CD14-positive monocyte (primary cell): Measurements from ENCODE around the gene PRDX6. TPM values are rescaled to one million over a fixed set of nuclear protein-coding genes. Genes with fewer than 3 reads are reported as not detected.

Experiments
- DNase-seq, 3 donors: peaks; one replicate each; pipeline ENCODE4 v3.0.0-alpha.2; 2011 to 2022
- H2AFZ ChIP-seq: 2 replicates; pipeline ENCODE4 v1.6.0; 2012; ENCODE audit warnings: mild to moderate bottlenecking, low read depth, low read length, inconsistent platforms; ENCODE audit not compliant: insufficient read depth, poor library complexity, severe bottlenecking
- H3K27ac ChIP-seq, 2 donors: 1 replicate in 1 of 2; 2 replicates in 1 of 2; pipeline ENCODE4 v1.5.1; 2012 to 2013; ENCODE audit warnings: low read length in 2 of 2, control low read depth in 1 of 2, inconsistent platforms in 1 of 2, low read depth in 1 of 2, mild to moderate bottlenecking in 1 of 2
- H3K27me3 ChIP-seq, 2 donors: one replicate each; pipeline versions ENCODE4 v1.6.0 to v1.6.1; 2011 to 2013; ENCODE audit warnings: low read length in 2 of 2; ENCODE audit not compliant: control insufficient read depth in 2 of 2, insufficient read depth in 2 of 2
- H3K36me3 ChIP-seq, 2 donors: replicated peaks in 1 of 2; 1 replicate in 1 of 2; 2 replicates in 1 of 2; pipeline versions ENCODE4 v1.5.1 to v1.6.1; 2012 to 2013; ENCODE audit warnings: low read length in 2 of 2, control low read depth in 1 of 2, inconsistent platforms in 1 of 2, mild to moderate bottlenecking in 1 of 2; ENCODE audit not compliant: insufficient read depth in 2 of 2, control insufficient read depth in 1 of 2
- H3K4me1 ChIP-seq, 2 donors: 1 replicate in 1 of 2; 2 replicates in 1 of 2; pipeline versions ENCODE4 v1.5.1 to v1.6.1; 2012 to 2013; ENCODE audit warnings: low read length in 2 of 2, control low read depth in 1 of 2, inconsistent platforms in 1 of 2, mild to moderate bottlenecking in 1 of 2, moderate library complexity in 1 of 2; ENCODE audit not compliant: insufficient read depth in 2 of 2, control insufficient read depth in 1 of 2
- H3K4me2 ChIP-seq: replicated peaks from 2 replicates; pipeline ENCODE3; 2012; ENCODE audit warnings: low read length, moderate library complexity, mild to moderate bottlenecking; ENCODE audit not compliant: poor library complexity, severe bottlenecking; ENCODE audit errors: extremely low read depth
- H3K4me3 ChIP-seq, 3 experiments: fragments of 200-600 bp in 1 of 3; sonication (generic) in 1 of 3; replicated peaks in 1 of 3; 1 replicate in 2 of 3; 2 replicates in 1 of 3; pipeline ENCODE4 v1.5.1; 2011 to 2013; ENCODE audit warnings: low read length in 3 of 3, mild to moderate bottlenecking in 3 of 3, control low read depth in 2 of 3, low read depth in 2 of 3, inconsistent platforms in 1 of 3, moderate library complexity in 1 of 3
- H3K79me2 ChIP-seq: 2 replicates; pipeline ENCODE4 v1.6.0; 2012; ENCODE audit warnings: mild to moderate bottlenecking, control low read depth, inconsistent platforms, low read length, moderate library complexity; ENCODE audit not compliant: insufficient read depth
- H3K9ac ChIP-seq: 2 replicates; pipeline ENCODE4 v1.6.0; 2017; ENCODE audit warnings: low read length, mild to moderate bottlenecking; ENCODE audit not compliant: insufficient read depth, poor library complexity, severe bottlenecking
- H3K9me3 ChIP-seq, 2 donors: replicated peaks in 1 of 2; 1 replicate in 1 of 2; 2 replicates in 1 of 2; pipeline versions ENCODE4 v1.5.1 to v1.6.1; 2012 to 2013; ENCODE audit warnings: low read length in 2 of 2, control low read depth in 1 of 2; ENCODE audit not compliant: control insufficient read depth in 1 of 2, insufficient read depth in 1 of 2
- H4K20me1 ChIP-seq: 2 replicates; pipeline ENCODE4 v1.6.0; 2012; ENCODE audit warnings: mild to moderate bottlenecking, low read length, control low read depth, moderate library complexity; ENCODE audit not compliant: insufficient read depth
- H3K27ac Mint-ChIP-seq, 7 donors: one replicate each; pipeline ENCODE4 v1.8.0; 2020; ENCODE audit warnings: mild to moderate bottlenecking in 7 of 7, mixed read lengths in 7 of 7, moderate library complexity in 6 of 7, inconsistent platforms in 2 of 7
- H3K27me3 Mint-ChIP-seq, 3 donors: one replicate each; pipeline ENCODE4 v1.8.0; 2021 to 2022; ENCODE audit warnings: low read depth in 3 of 3, mild to moderate bottlenecking in 3 of 3, mixed read lengths in 3 of 3, moderate library complexity in 3 of 3, inconsistent platforms in 1 of 3
- H3K36me3 Mint-ChIP-seq, 2 donors: one replicate each; pipeline ENCODE4 v1.8.0; 2020; ENCODE audit warnings: mixed read lengths in 2 of 2, inconsistent platforms in 1 of 2, mild to moderate bottlenecking in 1 of 2
- H3K4me1 Mint-ChIP-seq: one replicate; pipeline ENCODE4 v1.8.0; 2020; ENCODE audit warnings: mild to moderate bottlenecking, mixed read lengths
- H3K4me3 Mint-ChIP-seq, 2 donors: one replicate each; pipeline ENCODE4 v1.8.0; 2020; ENCODE audit warnings: mild to moderate bottlenecking in 2 of 2, mixed read lengths in 2 of 2, moderate library complexity in 1 of 2
- H3K9me3 Mint-ChIP-seq, 7 donors: one replicate each; pipeline ENCODE4 v1.8.0; 2020 to 2022; ENCODE audit warnings: mixed read lengths in 7 of 7, mild to moderate bottlenecking in 6 of 7, moderate library complexity in 6 of 7, inconsistent platforms in 2 of 7
- CTCF ChIP-seq: fragments of 200-600 bp; IDR thresholded peaks from one replicate; pipeline ENCODE4 v1.8.0; 2022; ENCODE audit warnings: antibody characterized with exemption, mild to moderate bottlenecking
- WGBS: methylation state at CpG from one replicate; pipeline ENCODE4 v1.1.5; 2013; ENCODE audit warnings: missing lambda C conversion rate; ENCODE audit not compliant: insufficient coverage; 5-methylcytosine and 5-hydroxymethylcytosine counted together
- intact Hi-C, 2 donors: fragments of 100-400 bp; cut with micrococcal nuclease; formaldehyde crosslinking; loops; one replicate each; pipeline versions ENCODE4 v1.15.0 to v1.15.1; 2023
- polyA plus RNA-seq, 3 donors: library from polyadenylated mRNA; depleted of rRNA in 1 of 3; unstranded in 2 of 3; stranded (reverse) in 1 of 3; fragments of 300-500 nt in 2 of 3; fragments of >200 nt in 1 of 3; fragmentation: Illumina TruSeq in 2 of 3; gene quantifications; 1 replicate in 2 of 3; 2 replicates in 1 of 3; pipeline ENCODE4 v1.2.3, GENCODE V29; 2012 to 2021

PRDX6 gene
- polyA plus RNA-seq, 3 donors, result 89.5 to 142 (median 119) TPM

GRCh38 chr1:173495609-173496267 lies 18.6 kb downstream of the PRDX6 start:
- no CpG with 5 or more reads among the region's 8 CpGs for WGBS
- Mint-ChIP-seq H3K4me3 (no peak overlapping the region), H3K36me3 (no peaks in the 10 kb centered on the region)

GRCh38 chr1:173496757-173497320 lies 19.7 kb downstream of the PRDX6 start:
- H3K4me3 ChIP-seq, result no peak overlapping the region
- H4K20me1 ChIP-seq, result no peaks in the 10 kb centered on the region
- Mint-ChIP-seq H3K9me3 (peaks cover 9 to 39% (median 14%) of the 10 kb centered on the region in 7 donors), H3K27me3 (no peaks in the 10 kb centered on the region), H3K36me3 (no peaks in the 10 kb centered on the region), H3K4me1 (no peaks in the 10 kb centered on the region), H3K4me3 (no peak overlapping the region), H3K27ac (no peak overlapping the region)
- H3K27ac ChIP-seq, result no peak overlapping the region
- H3K4me1 ChIP-seq, result no peaks in the 10 kb centered on the region
- no peak for DNase-seq
- no peak overlapping the region for H3K4me2 ChIP-seq
- no peak for TF ChIP-seq CTCF
- WGBS, result 100% methylated on average over 1 of the region's 2 CpGs
- no peaks in the 10 kb centered on the region for H3K36me3 ChIP-seq
- no peak overlapping the region for H3K9ac ChIP-seq
- no peak overlapping the region for H2AFZ ChIP-seq
- H3K79me2 ChIP-seq, result no peaks in the 10 kb centered on the region
- intact Hi-C loops, result no loop called here
- no peaks in the 10 kb centered on the region for H3K27me3 ChIP-seq
- H3K9me3 ChIP-seq, result peaks cover 7 to 21% of the 10 kb centered on the region in 2 donors

More at GRCh38 chr1:173495609-173496267, 18.6 kb downstream of the PRDX6 start:
- H3K9me3 ChIP-seq, result peaks cover 7 to 21% of the 10 kb centered on the region in 2 donors
- no peaks in the 10 kb centered on the region for H3K27me3 ChIP-seq
- H3K36me3 ChIP-seq, result no peaks in the 10 kb centered on the region
- no peak overlapping the region for H2AFZ ChIP-seq
- no peak overlapping the region for H3K27ac ChIP-seq
- no peaks in the 10 kb centered on the region for H3K79me2 ChIP-seq
- no peaks in the 10 kb centered on the region for H4K20me1 ChIP-seq
- no peak for DNase-seq
- intact Hi-C loops, result no loop called here
- TF ChIP-seq CTCF, result no peak
- H3K4me3 ChIP-seq, result no peak overlapping the region
- no peak overlapping the region for H3K9ac ChIP-seq
- H3K27ac Mint-ChIP-seq, result no peak overlapping the region
- H3K4me1 Mint-ChIP-seq, result no peaks in the 10 kb centered on the region
- H3K4me2 ChIP-seq, result no peak overlapping the region
- H3K9me3 Mint-ChIP-seq, result peaks cover 9 to 39% (median 14%) of the 10 kb centered on the region in 7 donors
- H3K27me3 Mint-ChIP-seq, result no peaks in the 10 kb centered on the region
- no peaks in the 10 kb centered on the region for H3K4me1 ChIP-seq
